SK-N-MC (cell line): ENCODE measurements around the gene LLGL1.

Experiments used
- EZH2 ChIP-seq: fragments of 200-600 bp; sonication (generic); IDR thresholded peaks from one replicate; pipeline ENCODE4 v1.6.1; 2017; ENCODE audit warnings: antibody characterized with exemption
- POLR2AphosphoS5 ChIP-seq: IDR thresholded peaks from 2 replicates; pipeline ENCODE4 v1.6.1; 2012; ENCODE audit warnings: mild to moderate bottlenecking, low read depth, low read length, borderline replicate concordance

DNA sequence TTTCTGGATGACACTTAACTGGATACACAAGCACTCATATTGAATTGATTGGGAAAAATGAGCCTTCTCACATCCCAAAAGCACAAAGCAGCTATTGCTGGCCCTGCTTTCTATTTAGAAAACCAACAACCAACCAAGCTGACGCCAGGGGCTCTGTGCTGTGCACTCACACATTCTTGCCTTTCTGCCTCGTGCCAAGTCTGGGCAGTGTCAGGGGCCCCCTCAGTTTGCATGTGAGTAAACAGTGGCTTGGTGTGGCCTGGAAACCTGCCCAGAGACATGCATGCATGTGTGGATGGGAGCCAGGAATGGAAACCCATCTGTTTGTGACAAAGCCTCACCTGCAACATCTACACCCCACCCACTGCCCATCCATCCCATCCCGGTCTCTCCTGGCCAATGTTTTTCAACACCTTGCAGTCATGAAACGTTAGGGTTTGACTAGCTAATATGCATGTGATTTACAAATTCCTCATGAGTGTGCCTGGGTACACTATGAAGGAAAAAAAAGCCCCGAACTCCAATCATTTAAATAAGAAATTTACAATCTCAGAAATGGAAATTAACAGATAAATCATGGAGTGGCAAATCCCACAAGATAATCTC lies 55.4 kb downstream of the LLGL1 start:
- no peak for TF ChIP-seq POLR2AphosphoS5
- no peak for TF ChIP-seq EZH2
